Smooth muscle cell (in vitro differentiated cells): Measurements from ENCODE around the gene CHST15. TPM values are rescaled to one million over a fixed set of nuclear protein-coding genes. Genes with fewer than 3 reads are reported as not detected.

Source experiments
- DNase-seq: peaks from one replicate; lab custom pipeline; 2025; ENCODE audit not compliant: unreplicated experiment; lab: John Stamatoyannopoulos, UW
- H2AFZ ChIP-seq: fragments of 200-600 bp; sonication (generic); 2 replicates; pipeline ENCODE4 v1.6.0; 2016; ENCODE audit warnings: antibody characterized with exemption, low read depth, mild to moderate bottlenecking
- H3F3A ChIP-seq: fragments of 200-600 bp; sonication (generic); 2 replicates; pipeline ENCODE4 v1.6.0; 2017; ENCODE audit warnings: antibody characterized with exemption, low read depth
- H3K27ac ChIP-seq: fragments of 200-600 bp; sonication (generic); 2 replicates; pipeline ENCODE4 v1.5.1; 2016; ENCODE audit warnings: low read depth, mild to moderate bottlenecking
- H3K27me3 ChIP-seq: fragments of 200-600 bp; sonication (generic); 2 replicates; pipeline ENCODE4 v1.6.1; 2016; ENCODE audit warnings: low read depth, mild to moderate bottlenecking
- H3K36me3 ChIP-seq: fragments of 200-600 bp; sonication (generic); 2 replicates; pipeline ENCODE4 v1.5.1; 2016; ENCODE audit warnings: low read depth
- H3K4me1 ChIP-seq: fragments of 200-600 bp; sonication (generic); 2 replicates; pipeline ENCODE4 v1.5.1; 2016; ENCODE audit warnings: low read depth
- H3K4me2 ChIP-seq: fragments of 200-600 bp; sonication (generic); 2 replicates; pipeline ENCODE4 v1.6.0; 2016; ENCODE audit warnings: mild to moderate bottlenecking
- H3K4me3 ChIP-seq: fragments of 200-600 bp; sonication (generic); 2 replicates; pipeline ENCODE4 v1.5.1; 2016; ENCODE audit warnings: mild to moderate bottlenecking
- H3K79me2 ChIP-seq: fragments of 200-600 bp; sonication (generic); 2 replicates; pipeline ENCODE4 v1.6.0; 2016; ENCODE audit warnings: low read depth, mild to moderate bottlenecking
- H3K9ac ChIP-seq: fragments of 200-600 bp; sonication (generic); 2 replicates; pipeline ENCODE4 v1.6.0; 2016; ENCODE audit warnings: low read depth
- H3K9me3 ChIP-seq: fragments of 200-600 bp; sonication (generic); replicated peaks from 2 replicates; pipeline ENCODE4 v1.5.1; 2016; ENCODE audit warnings: low read depth
- H4K20me1 ChIP-seq: fragments of 200-600 bp; sonication (generic); 2 replicates; pipeline ENCODE4 v1.6.0; 2016; ENCODE audit warnings: low read depth
- WGBS: methylation state at CpG from one replicate; pipeline ENCODE4 v1.1.7; 2016; ENCODE audit warnings: low lambda C conversion rate; 5-methylcytosine and 5-hydroxymethylcytosine counted together
- polyA plus RNA-seq: library from polyadenylated mRNA; unstranded; fragments of >200 nt; fragmentation: Nextera tagmentation; extraction: Ambion mirVana; gene quantifications from 2 replicates; pipeline ENCODE4 v1.2.1, GENCODE V29; 2016
- total RNA-seq: library from RNA; depleted of rRNA; stranded (reverse); fragments of >200 nt; gene quantifications from 2 replicates; pipeline ENCODE4 v1.2.3, GENCODE V29; 2014
- TF ChIP-seq, protein P1 (sequence below): fragments of 200-600 bp; sonication (generic); IDR thresholded peaks from 2 replicates; pipeline ENCODE4 v1.5.1; 2017; ENCODE audit warnings: borderline replicate concordance, mild to moderate bottlenecking, antibody characterized with exemption; ENCODE audit not compliant: insufficient read depth, poor library complexity, severe bottlenecking

The CHST15 gene
- total and polyA plus RNA-seq, 2 experiments from 2014 or later, result 14.1 to 20.4 TPM

DNA sequence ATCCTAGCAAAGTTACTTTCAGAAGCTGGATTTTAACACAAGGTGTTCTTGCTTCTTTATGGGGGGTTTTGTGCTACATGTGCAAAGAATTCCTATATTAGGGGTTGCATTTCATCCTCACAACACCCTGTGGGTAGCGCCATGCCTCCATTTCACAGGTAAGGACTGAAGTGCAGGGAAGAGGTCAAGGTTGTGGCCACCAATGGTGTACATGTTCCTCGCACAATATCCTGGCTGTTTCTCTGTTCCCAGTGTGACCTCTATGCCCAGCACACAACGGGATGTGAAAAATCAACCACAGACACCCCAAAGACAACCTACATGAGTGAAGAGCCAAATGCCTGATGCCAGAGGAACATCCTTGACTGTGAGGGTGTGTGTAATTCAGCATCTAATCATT, 80.8 kb downstream of the CHST15 start:
- 69% methylated on average over 3 of the region's 3 CpGs for WGBS
- Histone ChIP-seq H4K20me1 (no peaks in the 10 kb centered on the region), H3K27ac (no peak overlapping the region), H3K4me2 (no peak overlapping the region), H3K27me3 (no peaks in the 10 kb centered on the region), H3K4me3 (no peak overlapping the region), H2AFZ (no peak overlapping the region), H3F3A (no peaks in the 10 kb centered on the region), H3K9me3 (no peaks in the 10 kb centered on the region), H3K4me1 (no peaks in the 10 kb centered on the region), H3K9ac (no peak overlapping the region), H3K79me2 (no peaks in the 10 kb centered on the region), H3K36me3 (no peaks in the 10 kb centered on the region)
- DNase-seq, result no peak
- TF ChIP-seq, protein P1, sequence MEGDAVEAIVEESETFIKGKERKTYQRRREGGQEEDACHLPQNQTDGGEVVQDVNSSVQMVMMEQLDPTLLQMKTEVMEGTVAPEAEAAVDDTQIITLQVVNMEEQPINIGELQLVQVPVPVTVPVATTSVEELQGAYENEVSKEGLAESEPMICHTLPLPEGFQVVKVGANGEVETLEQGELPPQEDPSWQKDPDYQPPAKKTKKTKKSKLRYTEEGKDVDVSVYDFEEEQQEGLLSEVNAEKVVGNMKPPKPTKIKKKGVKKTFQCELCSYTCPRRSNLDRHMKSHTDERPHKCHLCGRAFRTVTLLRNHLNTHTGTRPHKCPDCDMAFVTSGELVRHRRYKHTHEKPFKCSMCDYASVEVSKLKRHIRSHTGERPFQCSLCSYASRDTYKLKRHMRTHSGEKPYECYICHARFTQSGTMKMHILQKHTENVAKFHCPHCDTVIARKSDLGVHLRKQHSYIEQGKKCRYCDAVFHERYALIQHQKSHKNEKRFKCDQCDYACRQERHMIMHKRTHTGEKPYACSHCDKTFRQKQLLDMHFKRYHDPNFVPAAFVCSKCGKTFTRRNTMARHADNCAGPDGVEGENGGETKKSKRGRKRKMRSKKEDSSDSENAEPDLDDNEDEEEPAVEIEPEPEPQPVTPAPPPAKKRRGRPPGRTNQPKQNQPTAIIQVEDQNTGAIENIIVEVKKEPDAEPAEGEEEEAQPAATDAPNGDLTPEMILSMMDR, result no peak

DNA sequence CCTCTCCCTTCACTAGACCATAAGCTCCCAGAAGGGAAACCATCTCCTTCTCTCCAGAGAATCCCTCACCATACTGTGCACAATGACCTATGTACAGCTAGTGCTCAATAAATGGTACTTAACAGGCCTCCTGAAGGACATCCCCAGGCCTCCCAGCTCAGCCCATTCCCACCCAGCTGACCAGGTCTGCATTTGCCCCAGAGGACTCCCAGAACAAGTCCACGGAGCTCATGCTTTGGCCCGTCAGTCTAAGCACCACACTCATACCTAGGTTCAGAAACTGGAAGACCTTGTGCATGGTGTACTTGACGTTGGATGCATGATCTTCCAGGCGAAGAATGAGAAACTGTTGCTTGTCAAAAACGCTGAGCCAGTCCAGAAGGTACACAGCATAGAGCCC, 81.3 kb downstream of the CHST15 start:
- 94% methylated on average over 5 of the region's 5 CpGs for WGBS
- DNase-seq, result no peak

DNA sequence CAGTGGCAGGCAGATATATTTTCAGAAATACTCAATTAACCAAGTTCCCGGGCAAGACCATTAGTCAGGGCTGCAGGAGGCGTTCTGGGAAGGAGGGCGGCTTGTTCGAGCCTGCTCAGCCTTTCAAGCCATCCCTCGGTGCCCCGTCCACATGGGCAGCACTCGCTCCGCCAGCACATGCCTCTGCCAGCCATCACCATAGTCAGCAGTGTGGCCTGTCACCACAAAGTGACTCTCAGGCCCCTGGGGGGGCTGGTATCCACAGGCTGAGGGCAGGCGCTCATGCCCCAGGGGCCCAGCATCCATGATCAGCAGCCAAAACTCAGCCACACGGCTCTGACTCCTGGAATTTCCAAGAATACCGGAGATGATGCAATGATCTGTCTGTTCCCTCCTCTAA, 81.9 kb downstream of the CHST15 start:
- H3K4me3 ChIP-seq, result no peak overlapping the region
- no peaks in the 10 kb centered on the region for H3K9me3 ChIP-seq
- no peaks in the 10 kb centered on the region for H3K27me3 ChIP-seq
- no peak overlapping the region for H3K9ac ChIP-seq
- no peaks in the 10 kb centered on the region for H3F3A ChIP-seq
- H3K4me1 ChIP-seq, result no peaks in the 10 kb centered on the region
- H3K27ac ChIP-seq, result no peak overlapping the region
- no peaks in the 10 kb centered on the region for H3K79me2 ChIP-seq
- TF ChIP-seq, protein P1, result no peak
- no peak overlapping the region for H3K4me2 ChIP-seq
- H2AFZ ChIP-seq, result no peak overlapping the region
- H3K36me3 ChIP-seq, result no peaks in the 10 kb centered on the region
- DNase-seq, result no peak
- WGBS, result 92% methylated on average over 11 of the region's 11 CpGs
- H4K20me1 ChIP-seq, result no peaks in the 10 kb centered on the region

More for the DNA sequence above, 81.3 kb downstream of the CHST15 start:
- TF ChIP-seq, protein P1, result no peak
- Histone ChIP-seq H3F3A (no peaks in the 10 kb centered on the region), H2AFZ (no peak overlapping the region), H3K27ac (no peak overlapping the region), H3K9me3 (no peaks in the 10 kb centered on the region), H3K27me3 (no peaks in the 10 kb centered on the region), H3K79me2 (no peaks in the 10 kb centered on the region), H4K20me1 (no peaks in the 10 kb centered on the region), H3K9ac (no peak overlapping the region), H3K4me2 (no peak overlapping the region), H3K4me3 (no peak overlapping the region), H3K36me3 (no peaks in the 10 kb centered on the region), H3K4me1 (no peaks in the 10 kb centered on the region)

DNA sequence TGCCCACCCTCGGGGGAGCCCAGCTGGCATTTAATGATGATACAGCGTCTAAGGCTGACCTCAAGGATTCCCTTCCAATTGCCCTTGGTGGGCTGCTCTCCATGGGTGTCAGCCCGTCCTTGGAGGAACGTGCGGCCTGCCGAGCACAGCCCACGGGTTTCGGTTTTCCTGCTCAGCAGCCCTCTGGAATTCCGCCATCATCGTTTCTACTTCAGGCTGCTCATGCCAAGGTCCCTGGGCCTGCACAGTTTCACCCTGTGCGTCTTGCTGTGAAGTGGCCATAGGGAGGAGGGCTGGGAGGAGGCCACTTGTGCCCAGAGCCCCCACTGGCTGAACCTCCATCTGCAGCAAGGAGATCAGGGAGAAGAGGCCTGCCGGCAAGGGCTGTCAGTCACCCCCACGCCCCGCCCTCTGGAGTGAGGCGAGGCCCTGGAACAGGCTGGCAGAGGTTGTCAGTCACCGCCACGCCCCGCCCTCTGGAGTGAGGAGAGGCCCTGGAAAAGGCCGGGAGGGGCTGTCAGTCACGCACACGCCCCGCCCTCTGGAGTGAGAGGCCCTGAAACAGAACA, 82.8 kb downstream of the CHST15 start:
- Histone ChIP-seq H3K36me3 (no peaks in the 10 kb centered on the region), H3K9me3 (no peaks in the 10 kb centered on the region), H3K27ac (no peak overlapping the region), H3F3A (no peaks in the 10 kb centered on the region), H3K4me2 (no peak overlapping the region), H3K4me3 (no peak overlapping the region), H2AFZ (no peak overlapping the region), H3K79me2 (no peaks in the 10 kb centered on the region), H3K9ac (no peak overlapping the region), H4K20me1 (no peaks in the 10 kb centered on the region), H3K27me3 (no peaks in the 10 kb centered on the region), H3K4me1 (no peaks in the 10 kb centered on the region)
- TF ChIP-seq, protein P1, result no peak
- DNase-seq, result no peak
- WGBS, result 90% methylated on average over 22 of the region's 22 CpGs
